Thymus (tissue), 11 donors: ENCODE measurements around the gene TMEM14C. TPM values are rescaled to one million over a fixed set of nuclear protein-coding genes. Genes with fewer than 3 reads are reported as not detected.
"Not testable (repeated sequence)": the region's sequence is repeated elsewhere in the genome, so short reads cannot be mapped to it uniquely, and the experiment has no call there.

Experiments used
- DNase-seq, 9 donors: peaks; one replicate each; pipeline ENCODE4 v3.0.0-alpha.2; 2013; ENCODE audit warnings: low spot score in 9 of 9, low read depth in 6 of 9, missing footprints in 1 of 9
- H3K27ac ChIP-seq, 2 donors: one replicate each; pipeline ENCODE4 v1.5.1; 2013; ENCODE audit warnings: control low read depth in 1 of 2, low read depth in 1 of 2, low read length in 1 of 2, mild to moderate bottlenecking in 1 of 2, moderate library complexity in 1 of 2
- H3K27me3 ChIP-seq, 2 donors: one replicate each; pipeline ENCODE4 v1.5.1; 2013; ENCODE audit warnings: low read length in 1 of 2; ENCODE audit not compliant: control insufficient read depth in 2 of 2, insufficient read depth in 1 of 2
- H3K36me3 ChIP-seq, 2 donors: one replicate each; pipeline ENCODE4 v1.5.1; 2013; ENCODE audit warnings: low read length in 1 of 2, mild to moderate bottlenecking in 1 of 2, moderate library complexity in 1 of 2; ENCODE audit not compliant: control insufficient read depth in 2 of 2, insufficient read depth in 2 of 2
- H3K4me1 ChIP-seq, 2 donors: one replicate each; pipeline ENCODE4 v1.5.1; 2013; ENCODE audit warnings: low read length in 2 of 2; ENCODE audit not compliant: control insufficient read depth in 2 of 2, insufficient read depth in 2 of 2
- H3K4me3 ChIP-seq, 2 donors: one replicate each; pipeline ENCODE4 v1.5.1; 2013; ENCODE audit warnings: low read length in 2 of 2, control low read depth in 1 of 2, mild to moderate bottlenecking in 1 of 2
- H3K9me3 ChIP-seq, 2 donors: one replicate each; pipeline ENCODE4 v1.5.1; 2013; ENCODE audit warnings: low read length in 1 of 2, mild to moderate bottlenecking in 1 of 2; ENCODE audit not compliant: control insufficient read depth in 2 of 2, insufficient read depth in 1 of 2
- WGBS: extraction: QIAGEN DNeasy Blood & Tissue Kit; methylation state at CpG from one replicate; pipeline ENCODE4 v1.1.7; 2013; 5-methylcytosine and 5-hydroxymethylcytosine counted together
- polyA plus RNA-seq: library from polyadenylated mRNA; stranded (reverse); fragments of 200-250 nt; gene quantifications from one replicate; pipeline ENCODE4 v1.2.3, GENCODE V29; 2013
- total RNA-seq: library from RNA; stranded (reverse); fragments of 120-200 nt; gene quantifications from one replicate; pipeline ENCODE4 v1.2.4, GENCODE V29; 2013
- donor health status: healthy.

The TMEM14C gene
- total and polyA plus RNA-seq, 2 donors, result 84.4 to 178 TPM

GRCh38 chr6:10745116-10745515 lies 22.2 kb downstream of the TMEM14C start:
- H3K36me3 ChIP-seq, result peaks cover 8 to 10% of the 10 kb centered on the region in 2 donors
- WGBS, result 96% methylated on average over 5 of the region's 5 CpGs
- H3K27ac ChIP-seq, result no peak overlapping the region
- no peaks in the 10 kb centered on the region for H3K9me3 ChIP-seq
- no peak for DNase-seq
- no peak overlapping the region for H3K4me3 ChIP-seq
- H3K27me3 ChIP-seq, result no peaks in the 10 kb centered on the region
- peaks cover 22 to 27% of the 10 kb centered on the region in 2 donors for H3K4me1 ChIP-seq

- no peaks in the 10 kb centered on the region for H3K9me3 ChIP-seq
- DNase-seq, result no peak
- H3K4me1 ChIP-seq, result peaks cover 22 to 27% of the 10 kb centered on the region in 2 donors
- WGBS, result 51% methylated on average over 9 of the region's 9 CpGs
- peak overlapping the region; percentile 60 to 84 for H3K4me3 ChIP-seq
- H3K27ac ChIP-seq, result peak overlapping the region; percentile 69 to 80
- no peaks in the 10 kb centered on the region for H3K27me3 ChIP-seq
- peaks cover 18 to 20% of the 10 kb centered on the region in 2 donors for H3K36me3 ChIP-seq
These were observed 24.0 kb downstream of the TMEM14C start for GRCh38 chr6:10746915-10747250.

DNA sequence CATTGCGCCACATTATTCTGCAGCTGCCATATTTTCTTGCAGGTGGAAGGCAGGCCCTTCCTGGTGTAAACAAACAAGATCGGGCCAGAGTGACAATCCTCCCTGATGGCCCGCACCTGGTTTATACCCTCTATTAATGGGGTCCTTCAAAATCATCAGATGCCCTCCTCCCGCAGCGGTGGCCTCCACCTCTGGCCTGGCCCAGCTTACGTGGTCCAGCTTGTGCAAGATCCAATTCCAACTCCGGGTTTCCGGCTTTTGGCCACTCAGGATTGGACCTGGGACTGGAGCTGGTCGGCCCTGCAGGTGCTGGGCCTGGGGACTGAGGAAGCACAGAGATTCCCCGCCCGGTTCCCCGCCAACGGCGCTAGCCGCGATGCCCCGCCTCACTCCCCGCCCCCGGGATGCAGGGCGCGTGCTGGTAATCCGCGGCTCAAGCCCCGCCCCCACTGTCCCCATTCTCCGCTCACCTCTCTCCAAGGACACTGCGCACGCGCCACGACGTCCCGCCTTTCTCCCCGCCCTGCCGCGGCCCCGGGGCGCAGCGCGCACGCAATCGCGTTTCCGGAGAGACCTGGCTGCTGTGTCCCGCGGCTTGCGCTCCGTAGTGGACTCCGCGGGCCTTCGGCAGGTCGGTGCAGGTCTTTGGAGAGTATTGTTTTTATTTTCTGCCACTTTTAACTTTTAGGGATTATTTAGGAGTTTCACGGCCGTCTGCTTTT lies 24.5 kb downstream of the TMEM14C start, which contains the start of gene TMEM14B:
Gene TMEM14B (plus strand): TSS at position 555 of the 722 bp plus-strand sequence. CDS start 1,441 bp downstream, outside the sequence.
- H3K27ac ChIP-seq, result peak within 1 kb of the TSS; percentile 81 to 89
- H3K27me3 ChIP-seq, result no peaks in the 10 kb centered on the region
- H3K36me3 ChIP-seq, result peaks cover 19 to 20% of the 10 kb centered on the region in 2 donors
- no peaks in the 10 kb centered on the region for H3K9me3 ChIP-seq
- 2% methylated on average over 52 of the region's 52 CpGs for WGBS
- peaks cover 22 to 27% of the 10 kb centered on the region in 2 donors for H3K4me1 ChIP-seq
- DNase-seq, result peak; percentile 88 to 99 (median 97)
- peak within 1 kb of the TSS; percentile 60 to 84 for H3K4me3 ChIP-seq

GRCh38 chr6:10749734-10750133 lies 26.9 kb downstream of the TMEM14C start:
- Histone ChIP-seq H3K36me3 (peaks cover 40 to 41% of the 10 kb centered on the region in 2 donors), H3K27ac (no peak overlapping the region), H3K9me3 (no peaks in the 10 kb centered on the region), H3K27me3 (no peaks in the 10 kb centered on the region), H3K4me3 (no peak overlapping the region), H3K4me1 (peaks cover 22 to 27% of the 10 kb centered on the region in 2 donors)
- no peak for DNase-seq
- WGBS, result 97% methylated on average over 2 of the region's 2 CpGs

GRCh38 chr6:10750568-10750967 lies 27.7 kb downstream of the TMEM14C start:
- not testable (repeated sequence) for H3K4me3 ChIP-seq, H3K27ac ChIP-seq, H3K9me3 ChIP-seq, H3K27me3 ChIP-seq, DNase-seq
- 97% methylated on average over 6 of the region's 6 CpGs for WGBS
- H3K4me1 ChIP-seq, result peaks cover 22 to 27% of the 10 kb centered on the region in 2 donors
- H3K36me3 ChIP-seq, result peaks cover 46% of the 10 kb centered on the region in 2 donors

DNA sequence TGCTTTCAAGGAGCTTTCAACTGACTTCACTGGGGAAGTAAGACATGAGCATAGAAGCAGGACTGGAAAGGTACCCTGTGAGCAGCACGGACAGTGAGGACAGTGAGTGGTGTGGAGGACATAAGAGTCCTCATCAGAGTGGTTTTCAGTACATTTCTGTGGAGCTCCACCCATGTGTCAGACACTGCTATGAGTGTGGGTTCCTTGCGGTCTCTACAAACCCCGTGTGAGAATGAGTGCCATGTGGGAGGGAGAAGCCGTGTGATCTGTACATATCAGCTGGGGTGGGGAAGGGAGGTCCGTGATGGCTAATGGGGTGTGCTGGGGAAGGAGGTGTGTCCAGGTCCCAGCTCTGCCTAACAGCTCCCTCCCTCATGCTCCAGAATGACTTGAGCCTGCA lies 28.9 kb downstream of the TMEM14C start:
- H3K36me3 ChIP-seq, result peaks cover 53 to 55% of the 10 kb centered on the region in 2 donors
- 96% methylated on average over 5 of the region's 5 CpGs for WGBS
- DNase-seq, H3K27ac ChIP-seq, H3K27me3 ChIP-seq, H3K9me3 ChIP-seq, H3K4me3 ChIP-seq: not testable (repeated sequence)
- peaks cover 18 to 22% of the 10 kb centered on the region in 2 donors for H3K4me1 ChIP-seq

- DNase-seq, result no peak
- WGBS, result 87% methylated on average over 1 of the region's 1 CpG
- H3K4me1 ChIP-seq, result no peaks in the 10 kb centered on the region
- H3K27me3 ChIP-seq, result no peaks in the 10 kb centered on the region
- no peak overlapping the region for H3K27ac ChIP-seq
- no peaks in the 10 kb centered on the region for H3K9me3 ChIP-seq
- peaks cover 56 to 62% of the 10 kb centered on the region in 2 donors for H3K36me3 ChIP-seq
- H3K4me3 ChIP-seq, result no peak overlapping the region
These were observed 33.2 kb downstream of the TMEM14C start for GRCh38 chr6:10756085-10756484.

DNA sequence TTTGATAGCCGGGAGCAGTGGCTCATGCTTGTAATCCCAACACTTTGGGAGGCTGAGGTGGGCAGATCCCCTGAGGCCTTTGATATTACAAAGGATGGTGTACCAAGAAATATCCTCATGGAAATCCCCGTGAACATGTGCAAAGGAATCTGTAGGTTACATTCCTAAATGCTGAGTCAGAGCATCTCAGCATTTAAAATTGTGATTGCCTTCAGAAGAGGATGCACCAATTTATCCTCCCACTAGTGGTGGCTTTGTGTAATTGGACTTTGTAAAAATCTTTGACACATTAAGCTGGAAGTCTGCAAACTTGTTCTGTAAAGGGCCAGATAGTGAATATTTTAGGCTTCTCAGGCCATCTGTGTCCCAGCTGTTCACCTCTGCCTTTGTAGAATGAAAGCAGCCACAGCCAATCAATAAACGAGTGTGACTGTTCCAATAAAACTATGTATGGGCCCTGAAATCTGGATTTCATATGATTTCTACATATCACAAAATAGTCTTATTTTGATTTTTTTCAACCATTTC lies 36.5 kb downstream of the TMEM14C start:
- 79% methylated on average over 3 of the region's 3 CpGs for WGBS
- peak in 3 of 9 donors; percentile 8 to 55 (median 24) for DNase-seq
- peaks cover 38% of the 10 kb centered on the region in 2 donors for H3K36me3 ChIP-seq
- H3K4me3 ChIP-seq, result no peak overlapping the region
- H3K27ac ChIP-seq, result no peak overlapping the region
- H3K27me3 ChIP-seq, result no peaks in the 10 kb centered on the region
- no peaks in the 10 kb centered on the region for H3K9me3 ChIP-seq
- no peaks in the 10 kb centered on the region for H3K4me1 ChIP-seq

- Histone ChIP-seq H3K27me3 (no peaks in the 10 kb centered on the region), H3K36me3 (peaks cover 32 to 33% of the 10 kb centered on the region in 2 donors), H3K9me3 (no peaks in the 10 kb centered on the region), H3K4me3 (no peak overlapping the region), H3K4me1 (no peaks in the 10 kb centered on the region), H3K27ac (no peak overlapping the region)
- DNase-seq, result no peak
- WGBS, result 92% methylated on average over 6 of the region's 6 CpGs
These were observed 37.0 kb downstream of the TMEM14C start for GRCh38 chr6:10759884-10760329.
